ENCODE measurements around the gene SYT1. TPM values are rescaled to one million over a fixed set of nuclear protein-coding genes. Genes with fewer than 3 reads are reported as not detected.
"Not testable (repeated sequence)": the region's sequence is repeated elsewhere in the genome, so short reads cannot be mapped to it uniquely, and the experiment has no call there.

SYT1 gene
- total RNA-seq, 1 experiment from 2014 or later, result 44.9 TPM

DNA sequence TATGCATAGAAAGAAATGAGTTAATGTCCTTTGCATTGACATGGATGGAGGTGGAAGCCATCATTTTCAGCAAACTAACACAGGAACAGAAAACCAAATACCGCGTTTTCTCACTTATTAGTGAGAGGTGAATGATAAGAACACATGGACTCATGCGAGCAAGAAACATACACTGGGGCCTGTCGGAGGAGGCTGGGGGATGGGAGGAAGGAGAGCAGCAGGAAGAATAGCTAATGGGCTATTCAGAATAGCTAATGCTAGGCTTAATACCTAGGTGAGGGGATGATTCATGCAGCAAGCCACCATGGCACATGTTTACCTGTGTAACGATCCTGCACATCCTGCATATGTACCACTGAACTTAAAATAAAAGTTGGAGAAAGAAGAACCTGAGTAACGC lies 29.1 kb upstream of the SYT1 start:
- H3K4me3 ChIP-seq (replicated peaks in 1 of 2; ENCODE audit: low read depth in 1 of 2, low read length in 2 of 2), result no peak overlapping the region
- H3K9me3 ChIP-seq (ENCODE audit: control insufficient read depth in 1 of 2, insufficient read depth in 1 of 2, low read depth in 1 of 2, low read length in 2 of 2), result no peaks in the 10 kb centered on the region
- ATAC-seq, result no peak
- H4K20me1 ChIP-seq (ENCODE audit: insufficient read depth), result no peaks in the 10 kb centered on the region
- H3K9ac ChIP-seq (ENCODE audit: low read length), result no peak overlapping the region
- no peak overlapping the region for H3K27ac ChIP-seq (ENCODE audit: low read depth, low read length)
- DNase-seq (ENCODE audit: low read depth, low spot score), result no peak
- H3K36me3 ChIP-seq (ENCODE audit: control insufficient read depth in 1 of 2, insufficient read depth in 2 of 2, low read length in 2 of 2), result no peaks in the 10 kb centered on the region
- no peak overlapping the region for H3K4me2 ChIP-seq (ENCODE audit: low read length)
- H2AFZ ChIP-seq (ENCODE audit: low read depth, low read length, poor library complexity, severe bottlenecking), result no peak overlapping the region
- H3K4me1 ChIP-seq (ENCODE audit: control insufficient read depth in 1 of 2, insufficient read depth in 2 of 2, low read length in 2 of 2), result no peaks in the 10 kb centered on the region
- TF ChIP-seq ELF1 (IDR thresholded peaks at IDR 0.05; ENCODE audit: borderline replicate concordance, low read depth), result no peak
- no peak for TF ChIP-seq EGR1 (IDR thresholded peaks at IDR 0.05; ENCODE audit: low read depth)
- no peak for TF ChIP-seq ZNF274 (IDR thresholded peaks at IDR 0.05; ENCODE audit: low read depth, low read length)
- TF ChIP-seq, protein P1, sequence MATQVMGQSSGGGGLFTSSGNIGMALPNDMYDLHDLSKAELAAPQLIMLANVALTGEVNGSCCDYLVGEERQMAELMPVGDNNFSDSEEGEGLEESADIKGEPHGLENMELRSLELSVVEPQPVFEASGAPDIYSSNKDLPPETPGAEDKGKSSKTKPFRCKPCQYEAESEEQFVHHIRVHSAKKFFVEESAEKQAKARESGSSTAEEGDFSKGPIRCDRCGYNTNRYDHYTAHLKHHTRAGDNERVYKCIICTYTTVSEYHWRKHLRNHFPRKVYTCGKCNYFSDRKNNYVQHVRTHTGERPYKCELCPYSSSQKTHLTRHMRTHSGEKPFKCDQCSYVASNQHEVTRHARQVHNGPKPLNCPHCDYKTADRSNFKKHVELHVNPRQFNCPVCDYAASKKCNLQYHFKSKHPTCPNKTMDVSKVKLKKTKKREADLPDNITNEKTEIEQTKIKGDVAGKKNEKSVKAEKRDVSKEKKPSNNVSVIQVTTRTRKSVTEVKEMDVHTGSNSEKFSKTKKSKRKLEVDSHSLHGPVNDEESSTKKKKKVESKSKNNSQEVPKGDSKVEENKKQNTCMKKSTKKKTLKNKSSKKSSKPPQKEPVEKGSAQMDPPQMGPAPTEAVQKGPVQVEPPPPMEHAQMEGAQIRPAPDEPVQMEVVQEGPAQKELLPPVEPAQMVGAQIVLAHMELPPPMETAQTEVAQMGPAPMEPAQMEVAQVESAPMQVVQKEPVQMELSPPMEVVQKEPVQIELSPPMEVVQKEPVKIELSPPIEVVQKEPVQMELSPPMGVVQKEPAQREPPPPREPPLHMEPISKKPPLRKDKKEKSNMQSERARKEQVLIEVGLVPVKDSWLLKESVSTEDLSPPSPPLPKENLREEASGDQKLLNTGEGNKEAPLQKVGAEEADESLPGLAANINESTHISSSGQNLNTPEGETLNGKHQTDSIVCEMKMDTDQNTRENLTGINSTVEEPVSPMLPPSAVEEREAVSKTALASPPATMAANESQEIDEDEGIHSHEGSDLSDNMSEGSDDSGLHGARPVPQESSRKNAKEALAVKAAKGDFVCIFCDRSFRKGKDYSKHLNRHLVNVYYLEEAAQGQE (IDR thresholded peaks at IDR 0.05; ENCODE audit: low read depth), result no peak
- TF ChIP-seq, protein P2, sequence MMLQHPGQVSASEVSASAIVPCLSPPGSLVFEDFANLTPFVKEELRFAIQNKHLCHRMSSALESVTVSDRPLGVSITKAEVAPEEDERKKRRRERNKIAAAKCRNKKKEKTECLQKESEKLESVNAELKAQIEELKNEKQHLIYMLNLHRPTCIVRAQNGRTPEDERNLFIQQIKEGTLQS (IDR thresholded peaks at IDR 0.05), result no peak
- no peak for TF ChIP-seq JUND (IDR thresholded peaks at IDR 0.05)
- TF ChIP-seq POLR2A (IDR thresholded peaks at IDR 0.05; ENCODE audit: borderline replicate concordance, extremely low read depth, insufficient read depth, insufficient read length), result no peak
- TF ChIP-seq ZFX (IDR thresholded peaks at IDR 0.05), result no peak
- TF ChIP-seq CEBPB (IDR thresholded peaks at IDR 0.05; ENCODE audit: low read depth), result no peak
- BruUV-seq (replicated peaks), result no TSS peak
- no peaks in the 10 kb centered on the region for H3K79me2 ChIP-seq (ENCODE audit: insufficient read depth, low read length)
- H3K9me2 ChIP-seq (ENCODE audit: insufficient read depth), result no peaks in the 10 kb centered on the region; the same call in 1 of the 2 replicates
- intact Hi-C loops (cut with micrococcal nuclease), result no loop called here
- no peaks in the 10 kb centered on the region for H3K27me3 ChIP-seq (ENCODE audit: insufficient read depth, low read length)
- ChIA-PET CTCF (no interaction called here), POLR2A (no interaction called here), RAD21 (ENCODE audit: low non-redundant PET in 1 of 2, low total read pairs in 2 of 2, uncharacterized antibody in 2 of 2, unreplicated experiment in 2 of 2) (no interaction called here)

DNA sequence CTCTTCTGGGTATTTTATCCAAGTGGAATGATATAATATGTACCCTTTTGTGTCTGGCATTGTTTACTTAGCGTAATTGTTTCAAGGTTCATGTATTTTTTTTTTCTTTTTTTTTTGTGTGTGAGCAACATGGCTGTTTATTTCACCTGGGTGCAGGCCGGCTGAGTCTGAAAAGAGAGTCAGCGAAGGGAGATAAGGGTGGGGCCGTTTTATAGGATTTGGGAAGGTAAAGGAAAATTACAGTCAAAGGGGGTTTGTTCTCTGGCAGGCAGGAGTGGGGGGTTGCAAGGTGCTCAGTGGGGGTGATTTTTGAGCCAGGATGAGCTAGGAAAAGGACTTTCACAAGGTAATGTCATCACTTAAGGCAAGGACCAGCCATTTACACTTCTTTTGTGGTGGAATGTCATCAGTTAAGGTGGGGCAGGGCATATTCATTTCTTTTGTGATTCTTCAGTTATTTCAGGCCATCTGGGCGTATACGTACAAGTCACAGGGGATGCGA lies 24.0 kb upstream of the SYT1 start:
- BruUV-seq (replicated peaks); H3K27me3 ChIP-seq (ENCODE audit: insufficient read depth, low read length); H3K9me3 ChIP-seq (ENCODE audit: control insufficient read depth in 1 of 2, insufficient read depth in 1 of 2, low read depth in 1 of 2, low read length in 2 of 2); CTCF ChIA-PET; RAD21 ChIA-PET (ENCODE audit: low non-redundant PET in 1 of 2, low total read pairs in 2 of 2, uncharacterized antibody in 2 of 2, unreplicated experiment in 2 of 2); POLR2A ChIA-PET; H3K9me2 ChIP-seq (ENCODE audit: insufficient read depth); H4K20me1 ChIP-seq (ENCODE audit: insufficient read depth); H3K4me1 ChIP-seq (ENCODE audit: control insufficient read depth in 1 of 2, insufficient read depth in 2 of 2, low read length in 2 of 2); H3K27ac ChIP-seq (ENCODE audit: low read depth, low read length); intact Hi-C loops (cut with micrococcal nuclease); H3K36me3 ChIP-seq (ENCODE audit: control insufficient read depth in 1 of 2, insufficient read depth in 2 of 2, low read length in 2 of 2); DNase-seq (ENCODE audit: low read depth, low spot score); H2AFZ ChIP-seq (ENCODE audit: low read depth, low read length, poor library complexity, severe bottlenecking); H3K9ac ChIP-seq (ENCODE audit: low read length); ATAC-seq; H3K4me2 ChIP-seq (ENCODE audit: low read length); H3K4me3 ChIP-seq (replicated peaks in 1 of 2; ENCODE audit: low read depth in 1 of 2, low read length in 2 of 2); H3K79me2 ChIP-seq (ENCODE audit: insufficient read depth, low read length): not testable (repeated sequence)

All from HCT116 (cell line).